Activated T-cell treated with anti-CD3 and anti-CD28 coated beads for 1 hour (primary cell): Measurements from ENCODE around the gene MAFF.
A peak's percentile ranks its signal among the peaks of the same experiment; 100 is the strongest.
"Not testable (repeated sequence)": the region's sequence is repeated elsewhere in the genome, so short reads cannot be mapped to it uniquely, and the experiment has no call there.

Source experiments
- DNase-seq: peaks from one replicate; pipeline ENCODE4 v3.0.0-alpha.2; 2020; ENCODE audit warnings: low read depth

The MAFF gene

DNA sequence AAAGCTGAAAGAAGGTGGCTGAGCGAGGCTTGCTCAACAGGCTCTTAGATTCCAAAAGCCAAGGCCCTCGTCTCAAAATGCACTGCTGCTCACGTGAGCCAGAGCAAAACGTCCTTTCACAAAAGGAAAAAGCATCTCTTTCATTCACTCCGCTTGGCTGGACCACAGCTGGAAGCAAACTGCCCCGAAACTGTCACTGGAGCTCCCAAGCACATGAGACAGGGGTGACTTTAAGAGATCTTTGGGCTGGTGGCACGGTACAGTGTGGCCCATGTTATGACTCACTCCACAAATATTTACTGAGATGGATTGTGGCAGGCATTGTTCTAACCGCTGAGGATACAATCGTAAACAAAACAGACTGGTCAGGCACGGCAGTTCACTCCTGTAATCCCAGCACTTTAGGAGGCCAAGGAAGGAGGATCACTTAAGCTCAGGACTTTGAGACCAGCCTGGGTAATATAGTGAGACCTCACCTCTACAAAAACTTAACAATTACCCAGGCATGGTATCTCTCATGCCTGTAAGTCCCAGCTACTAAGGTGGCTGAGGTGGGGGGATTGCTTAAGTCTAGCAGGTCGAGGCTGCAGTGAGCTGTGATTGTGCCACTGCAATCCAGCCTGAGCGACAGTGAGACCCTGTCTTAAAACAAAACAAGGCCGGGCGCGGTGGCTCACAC lies 23.7 kb upstream of the MAFF start:
- DNase-seq, result no peak

DNA sequence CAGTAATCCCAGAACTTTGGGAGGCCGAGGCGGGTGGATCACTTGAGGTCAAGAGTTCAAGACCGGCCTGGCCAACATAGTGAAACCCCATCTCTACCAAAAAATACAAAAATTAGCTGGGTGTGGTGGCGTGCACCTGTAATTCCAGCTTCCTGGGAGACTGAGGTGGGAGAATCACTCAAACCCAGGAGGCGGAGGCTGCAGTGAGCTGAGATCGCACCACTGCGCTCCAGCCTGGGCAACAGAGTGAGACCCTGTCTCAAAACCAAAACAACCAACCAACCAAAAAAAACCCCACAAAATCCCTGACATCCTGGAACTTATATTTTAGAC lies 23.2 kb upstream of the MAFF start:
- DNase-seq, result not testable (repeated sequence)

DNA sequence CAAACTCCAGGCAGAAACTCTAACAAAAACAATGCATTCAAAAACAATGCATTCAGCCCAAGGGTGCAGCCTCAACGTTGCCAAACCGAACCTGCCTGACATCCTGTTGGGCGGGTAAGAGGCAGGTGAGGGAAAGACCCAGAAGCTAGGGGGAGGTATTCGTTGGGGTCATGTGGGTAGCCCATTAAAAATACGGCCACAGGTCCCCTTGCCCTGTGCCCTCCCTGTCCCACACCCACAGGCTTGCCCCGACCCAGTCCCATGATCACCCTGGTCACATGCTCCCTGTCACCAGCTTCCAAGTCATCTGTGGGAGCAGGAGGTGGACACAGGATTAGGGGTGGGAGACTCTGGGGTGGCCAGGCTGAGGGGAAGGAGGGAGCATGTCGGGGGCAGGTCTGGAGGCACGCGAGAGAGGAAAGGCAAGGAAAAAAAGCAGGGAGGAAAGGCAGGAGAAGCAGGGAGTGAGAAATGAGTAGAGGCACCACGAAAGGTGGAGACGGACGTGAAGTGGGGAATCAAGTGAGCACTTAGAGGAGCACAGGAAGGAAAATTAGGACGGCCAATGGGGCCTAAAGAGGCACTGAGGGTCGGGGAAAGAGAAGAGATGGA lies 20.8 kb upstream of the MAFF start:
- no peak for DNase-seq

DNA sequence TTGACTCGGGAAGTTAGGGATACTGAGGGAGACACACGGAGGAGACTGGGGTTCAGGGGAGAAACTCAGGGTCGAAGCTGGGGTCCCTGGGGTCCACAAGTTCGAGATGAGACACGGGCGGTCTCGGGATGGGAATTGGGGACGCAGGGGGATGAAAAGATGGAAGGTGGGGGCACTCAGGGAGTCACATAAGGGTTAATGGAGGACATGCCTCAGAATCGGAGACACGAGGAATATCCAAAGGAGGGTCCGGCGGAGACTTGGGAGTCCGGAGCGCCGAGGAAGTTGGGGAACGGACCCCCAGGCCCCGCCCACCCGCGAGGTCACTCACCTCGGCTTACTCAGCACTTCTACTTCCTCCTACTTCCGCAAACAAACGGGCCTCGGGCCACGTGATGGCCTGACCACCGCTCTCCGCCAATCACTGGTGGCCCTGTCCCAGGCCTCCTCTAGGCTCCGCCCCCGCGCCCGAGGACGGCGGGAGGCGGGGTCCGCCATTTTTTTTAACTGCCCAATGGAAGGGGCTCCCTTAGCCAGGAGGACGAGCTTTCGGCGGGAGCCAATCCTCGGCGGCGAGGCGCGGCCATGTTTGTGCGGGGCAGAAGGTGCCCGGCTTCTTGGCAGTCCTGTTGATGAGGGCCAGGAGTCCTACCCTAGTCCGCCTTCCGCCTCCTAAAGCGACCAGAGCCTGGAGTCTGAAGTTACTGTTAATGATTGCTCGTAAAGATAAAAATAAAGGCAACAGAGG lies 20.2 kb upstream of the MAFF start, which contains the start of gene PLA2G6:
Gene PLA2G6 (minus strand): TSS at position 378 of the 748 bp plus-strand sequence. CDS start 12,404 bp downstream, outside the sequence.
- peak; percentile 92 for DNase-seq

DNA sequence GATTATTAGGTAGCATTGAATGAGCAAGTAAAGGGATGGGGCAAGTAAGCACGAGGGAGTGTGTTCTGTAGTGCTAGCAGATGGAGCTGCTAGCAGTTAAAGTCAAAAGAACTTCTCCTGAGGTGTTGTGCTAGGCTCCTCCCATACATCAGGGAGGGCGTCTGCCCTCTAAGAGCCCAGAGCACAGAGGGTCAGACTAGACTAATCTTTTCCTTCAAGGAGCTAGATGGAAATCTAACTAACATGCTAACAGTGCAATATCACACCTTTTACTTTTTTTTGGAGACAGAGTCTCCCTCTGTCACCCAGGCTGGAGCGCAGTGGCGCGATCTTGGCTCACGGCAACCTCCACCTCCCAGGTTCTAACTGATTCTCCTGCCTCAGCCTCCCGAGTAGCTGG lies 17.0 kb upstream of the MAFF start:
- DNase-seq, result no peak

DNA sequence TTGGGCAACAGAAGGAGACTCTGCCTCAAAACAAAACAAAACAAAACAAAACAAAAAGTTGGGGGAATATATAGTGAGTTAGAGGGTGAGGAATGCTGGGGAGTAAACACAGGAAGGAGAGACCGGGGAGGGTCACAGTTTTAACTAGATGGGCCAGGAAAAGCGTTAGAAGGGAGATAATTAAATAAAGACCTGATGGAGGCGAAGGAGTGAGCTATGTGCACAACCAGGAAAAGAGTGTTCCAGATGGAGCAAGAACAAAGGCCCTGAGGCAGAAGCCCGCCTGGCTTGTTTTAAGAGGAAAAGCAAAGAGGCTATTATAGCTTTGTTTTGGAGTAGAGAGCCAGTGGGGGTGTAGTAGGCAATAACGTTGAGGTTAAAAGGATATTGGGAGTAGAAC lies 15.4 kb upstream of the MAFF start:
- no peak for DNase-seq

DNA sequence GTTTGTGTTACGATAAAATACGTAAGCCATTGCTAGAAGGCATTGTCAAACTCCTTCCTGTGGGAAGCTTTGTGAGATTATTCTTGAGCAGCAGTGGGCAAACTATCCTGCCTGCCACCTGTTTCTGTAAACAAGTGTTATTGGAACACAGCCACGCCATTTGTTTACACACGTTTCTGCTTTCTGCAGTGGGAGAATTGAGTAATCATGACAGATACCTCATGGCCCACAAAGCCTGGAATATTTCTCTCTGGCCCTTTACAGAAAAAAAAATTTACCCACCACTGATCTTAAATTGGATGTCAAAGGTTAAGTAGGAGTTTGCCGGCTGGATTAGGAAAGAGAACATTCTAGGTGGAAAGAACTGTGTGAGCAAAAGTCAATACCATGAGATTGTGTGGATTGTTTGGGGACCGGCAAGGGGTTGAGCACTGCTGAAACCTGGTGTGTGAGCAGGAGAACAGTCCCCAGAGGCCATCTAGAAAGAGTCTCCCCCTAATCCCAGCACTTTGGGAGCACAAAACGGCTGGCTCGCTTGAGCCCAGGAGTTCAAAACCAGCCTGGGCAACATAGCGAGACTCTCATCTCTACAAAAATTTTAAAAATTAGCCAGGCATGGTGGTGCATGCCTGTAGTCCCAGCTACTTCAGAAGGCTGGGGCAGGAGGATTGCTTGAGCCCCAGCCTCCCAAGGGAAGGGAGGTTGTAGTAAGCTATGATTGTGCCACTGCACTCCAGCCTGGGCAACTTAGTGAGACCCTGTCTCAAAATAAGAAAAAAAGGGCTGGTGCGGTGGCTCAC lies 14.2 kb upstream of the MAFF start:
- no peak for DNase-seq

DNA sequence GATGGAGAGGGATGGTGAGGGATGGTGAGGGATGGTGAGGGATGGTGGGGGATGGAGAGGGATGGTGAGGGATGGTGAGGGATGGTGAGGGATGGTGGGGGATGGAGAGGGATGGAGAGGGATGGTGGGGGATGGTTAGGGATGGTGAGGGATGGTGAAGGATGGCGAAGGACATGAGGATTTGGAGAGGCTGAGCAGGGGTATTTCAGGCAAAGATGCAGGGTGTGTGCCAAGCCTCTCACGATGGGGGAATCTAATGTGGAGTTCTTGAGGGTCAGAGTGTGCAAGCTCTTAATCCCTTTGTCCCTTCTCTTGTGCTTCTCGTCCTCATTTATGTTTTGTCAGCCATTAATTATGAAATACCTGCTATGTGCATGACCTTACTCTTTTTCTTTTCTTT lies 12.7 kb upstream of the MAFF start:
- no peak for DNase-seq

DNA sequence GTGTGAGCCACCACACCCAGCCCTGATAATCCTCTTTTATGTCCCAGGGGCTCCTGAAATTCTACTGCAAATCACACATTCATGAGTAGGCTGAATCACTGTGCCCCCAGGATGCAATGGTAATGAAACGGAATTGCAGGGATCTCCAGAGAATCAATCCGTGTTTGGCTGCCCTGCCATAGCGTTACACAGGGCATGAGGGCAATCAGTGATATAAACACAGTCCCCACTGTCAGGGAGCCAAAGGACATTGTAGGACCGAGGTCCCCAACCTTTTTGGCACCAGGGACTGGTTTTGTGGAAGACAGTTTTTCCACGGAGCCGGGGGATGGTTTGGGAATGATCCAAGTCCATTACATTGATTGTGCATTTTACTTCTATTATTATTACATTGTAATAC lies 11.2 kb upstream of the MAFF start:
- no peak for DNase-seq

DNA sequence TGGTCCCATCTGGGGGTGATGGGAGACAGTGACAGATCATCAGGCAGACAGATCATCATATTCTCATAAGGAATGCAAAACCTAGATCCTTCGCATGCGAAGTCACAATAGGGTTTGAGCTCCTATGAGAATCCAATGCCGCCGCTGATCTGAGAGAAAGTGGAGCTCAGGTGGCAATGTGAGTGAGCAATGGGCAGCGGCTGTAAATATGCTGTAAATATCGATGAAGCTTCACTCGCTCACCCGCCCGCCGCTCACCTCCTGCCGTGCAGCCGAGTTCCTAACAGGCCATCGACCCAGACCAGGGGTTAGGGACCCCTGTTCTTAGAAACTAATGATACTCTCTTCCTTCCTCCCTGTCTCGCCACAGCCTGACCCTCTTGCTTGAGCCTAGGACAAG lies 10.7 kb upstream of the MAFF start:
- DNase-seq, result no peak

DNA sequence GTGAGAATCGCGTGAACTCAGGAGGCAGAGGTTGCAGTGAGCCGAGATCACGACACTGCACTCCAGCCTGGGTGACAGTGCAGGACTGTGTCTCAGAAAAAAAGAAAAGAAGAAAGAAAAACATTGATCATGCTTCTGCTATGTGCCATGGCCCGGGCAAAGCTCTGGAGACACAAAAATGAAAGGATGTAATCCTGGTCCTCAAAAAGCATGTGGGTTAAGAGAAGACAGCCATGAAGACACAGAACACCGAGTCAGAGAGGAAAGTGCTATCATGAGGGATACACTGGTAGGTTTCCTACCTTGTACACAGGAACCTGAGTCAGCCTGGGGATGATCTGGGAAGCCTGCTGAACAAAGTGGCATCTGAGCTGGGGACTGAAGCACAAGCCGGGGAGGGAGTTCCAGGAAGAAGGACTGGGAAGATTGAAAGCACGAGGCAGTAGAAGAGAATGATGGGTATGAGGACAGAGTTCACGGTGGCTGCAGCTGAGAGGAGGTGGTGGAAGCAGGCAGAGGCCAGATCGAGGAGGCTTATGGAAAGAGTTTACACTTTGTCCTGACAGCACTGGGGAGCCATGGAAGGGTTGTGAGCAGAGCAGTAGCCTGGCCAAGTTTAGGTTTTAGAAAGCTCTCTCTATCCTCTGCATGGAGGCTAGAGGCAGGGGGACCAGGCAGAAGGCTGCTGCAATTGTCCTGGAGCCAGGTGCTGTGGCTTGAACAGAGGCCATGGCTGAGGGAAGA lies 9.9 kb upstream of the MAFF start:
- no peak for DNase-seq

DNA sequence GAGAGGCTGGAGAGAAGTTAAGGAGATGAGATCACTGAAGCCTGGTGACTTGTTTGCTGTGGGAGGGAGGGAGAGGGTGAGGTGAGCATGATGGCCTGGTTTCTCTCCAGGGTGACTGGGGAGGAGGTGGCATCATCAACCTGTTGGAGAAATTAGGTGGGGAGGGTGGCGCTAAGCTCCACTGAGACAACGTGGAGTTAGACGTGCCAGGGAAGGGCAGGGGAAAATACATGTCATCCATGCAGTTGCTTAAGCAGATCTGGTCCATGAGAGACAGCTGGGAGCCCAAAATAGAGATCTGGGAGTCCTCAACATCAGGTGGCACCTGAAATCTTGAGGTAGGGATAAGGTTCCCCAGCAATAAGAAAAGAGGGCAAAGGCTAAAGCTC lies 9.3 kb upstream of the MAFF start:
- no peak for DNase-seq

DNA sequence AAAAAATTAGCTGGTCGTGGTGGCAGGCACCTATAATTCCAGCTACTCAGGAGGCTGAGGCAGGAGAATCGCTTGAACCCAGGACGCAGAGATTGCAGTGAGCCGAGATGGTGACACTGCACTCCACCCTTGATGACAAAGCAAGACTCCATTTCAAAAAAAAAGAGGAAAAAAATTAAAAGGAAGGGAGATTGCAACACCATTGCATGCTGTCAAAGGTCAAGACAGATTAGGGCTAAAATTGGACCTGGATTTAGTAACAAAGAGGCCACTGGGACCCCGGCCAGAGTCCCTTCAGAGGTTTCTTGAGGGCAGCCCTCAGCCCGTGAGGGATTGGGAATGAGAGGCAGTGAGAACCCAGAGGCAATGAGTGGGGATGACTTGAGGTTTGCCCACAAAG lies 8.2 kb upstream of the MAFF start:
- no peak for DNase-seq

DNA sequence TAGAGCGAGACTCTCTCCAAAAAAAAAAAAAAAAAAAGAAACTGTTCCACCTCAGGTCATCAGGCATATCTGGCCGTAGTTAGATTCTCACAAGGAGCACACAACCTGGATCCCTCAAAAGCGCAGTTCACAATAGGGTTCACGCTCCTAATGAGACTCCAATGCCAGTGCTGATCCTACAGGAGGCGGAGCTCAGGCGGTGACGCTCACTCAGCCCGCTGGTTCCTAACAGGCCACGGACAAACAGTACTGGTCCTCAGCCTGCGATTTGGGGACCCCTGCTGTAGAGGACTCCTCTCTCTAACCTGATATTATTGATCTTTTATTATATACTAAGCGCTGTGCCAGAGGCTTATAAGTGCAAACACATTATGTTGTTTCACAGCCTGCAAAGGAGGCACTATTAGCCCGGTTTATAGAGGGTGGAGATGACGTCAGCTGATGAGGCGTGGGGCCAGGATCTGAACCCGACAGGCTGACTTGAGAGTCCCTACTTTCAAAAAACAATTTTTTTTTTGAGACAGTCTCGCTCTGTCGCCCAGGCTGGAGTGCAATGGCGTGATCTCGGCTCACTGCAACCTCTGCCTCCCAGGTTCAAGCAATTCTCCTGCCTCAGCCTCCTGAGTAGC lies 4.9 kb upstream of the MAFF start:
- no peak for DNase-seq

DNA sequence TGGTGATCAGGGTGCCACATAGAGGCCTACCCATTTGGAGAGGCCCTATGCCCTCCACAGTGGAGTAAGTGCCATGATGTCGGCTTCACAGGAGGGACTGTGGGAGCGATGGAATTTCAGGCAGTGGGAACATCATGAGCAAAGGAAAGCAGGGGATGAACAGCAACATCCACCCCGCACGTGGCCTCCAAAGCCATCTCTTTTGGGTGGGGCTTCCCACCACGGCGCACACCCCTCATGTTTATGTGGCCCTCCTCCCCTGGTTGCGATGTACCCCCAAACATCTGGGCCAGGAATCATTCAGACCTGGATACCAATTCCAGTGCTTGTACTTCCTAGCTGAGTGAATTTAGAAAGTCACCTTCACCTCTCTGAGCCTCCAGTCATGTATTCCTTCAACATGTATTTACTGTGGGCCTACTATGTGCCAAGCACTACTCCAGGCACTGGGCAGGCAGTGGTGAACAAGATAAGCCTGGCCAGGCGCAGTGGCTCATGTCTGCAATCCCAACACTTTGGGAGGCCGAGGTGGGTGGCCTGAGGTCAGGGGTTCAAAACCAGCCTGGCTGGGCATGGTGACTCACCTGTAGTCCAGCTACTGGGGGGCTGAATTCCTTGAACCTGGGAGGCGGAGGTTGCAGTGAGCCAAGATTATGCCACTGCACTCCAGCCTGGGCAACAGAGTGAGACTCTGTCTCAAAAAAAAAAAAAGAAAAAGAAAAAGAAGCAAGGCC lies 1.8 kb upstream of the MAFF start:
- DNase-seq, result no peak

DNA sequence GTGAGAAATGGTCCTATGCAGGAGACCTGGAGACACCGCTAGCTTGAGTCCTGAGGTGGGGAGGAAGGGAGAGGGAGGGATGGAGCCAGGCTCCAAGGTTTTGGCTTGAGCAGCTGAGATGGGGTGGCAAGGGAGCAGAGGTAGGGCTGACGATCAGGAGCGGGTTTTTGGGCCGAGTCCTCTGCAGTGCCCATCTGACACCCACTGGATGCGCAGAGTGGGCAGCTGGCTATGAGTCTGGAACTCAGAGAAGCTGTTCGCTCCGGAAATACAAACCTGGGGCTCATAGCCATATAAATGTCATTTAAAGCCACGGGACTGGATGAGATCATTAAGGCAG lies 453 bp upstream of the MAFF start:
- DNase-seq, result no peak

DNA sequence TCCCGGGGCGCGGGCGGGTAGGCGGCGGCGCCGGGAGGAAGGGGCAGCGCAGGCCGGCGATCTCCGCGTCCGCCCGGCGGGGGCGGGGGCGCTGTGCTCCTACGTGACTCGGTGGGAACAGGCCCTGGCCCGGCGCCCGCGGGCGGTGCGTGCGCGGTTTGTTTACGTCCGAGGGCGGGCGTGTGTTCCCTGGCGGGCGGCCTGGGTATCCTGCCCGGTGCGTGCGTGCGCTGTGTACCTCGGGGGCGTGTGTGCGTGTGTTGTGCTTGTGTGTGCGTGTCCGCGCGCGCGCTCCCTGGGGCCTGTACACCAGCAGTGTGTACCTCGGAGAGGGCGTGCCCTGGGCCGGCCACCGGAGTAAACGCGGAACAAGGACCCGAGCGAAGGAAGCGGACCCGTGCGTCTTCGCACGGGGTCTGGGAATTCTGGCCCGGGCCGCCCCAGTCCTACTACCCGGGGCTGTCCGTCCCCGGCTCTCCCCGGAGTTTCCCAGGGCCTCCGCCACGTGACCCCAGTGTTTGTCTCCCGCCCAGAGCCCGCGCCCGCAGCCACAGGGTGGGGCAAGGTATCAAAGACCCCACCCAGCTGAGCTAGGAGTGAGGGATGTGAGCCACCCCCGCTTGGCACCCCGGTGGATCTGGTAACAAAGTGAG lies 769 bp downstream of the MAFF start:
- DNase-seq, result peak; percentile 40

DNA sequence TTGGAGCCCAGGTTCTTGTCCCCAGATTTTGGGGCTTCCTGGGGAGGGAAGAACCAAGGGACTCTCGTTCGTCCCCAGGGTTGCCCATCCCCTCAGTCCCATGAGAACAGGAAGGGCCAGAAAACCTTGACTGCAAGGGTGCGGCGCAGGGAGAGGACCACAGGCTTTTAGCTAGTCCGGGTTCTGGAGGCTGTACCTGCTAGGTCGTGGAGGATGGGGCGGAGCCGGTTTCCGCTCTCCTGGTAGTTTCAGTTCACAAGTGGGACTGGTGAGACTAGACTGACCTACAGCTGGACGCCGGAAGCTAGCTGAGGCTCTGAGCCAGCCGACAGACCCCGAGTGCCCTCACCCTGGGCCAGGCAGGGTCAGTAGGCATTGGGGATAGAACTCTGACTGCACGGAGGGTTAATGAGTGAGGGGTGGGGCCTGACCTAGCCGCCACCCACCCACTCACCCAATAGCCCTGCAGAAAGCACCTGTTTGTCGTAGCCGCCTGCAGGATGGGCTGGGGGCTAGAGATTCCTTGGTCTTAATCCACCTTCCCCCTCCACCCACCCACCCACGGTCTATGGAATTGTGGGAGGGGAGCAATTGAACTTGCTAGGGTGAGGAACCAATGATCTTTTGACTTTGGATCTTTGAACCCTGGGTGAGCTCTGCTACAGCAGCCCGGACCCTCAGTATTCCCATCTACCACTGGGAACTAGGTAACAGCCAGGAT lies 1.5 kb downstream of the MAFF start:
- DNase-seq, result no peak

DNA sequence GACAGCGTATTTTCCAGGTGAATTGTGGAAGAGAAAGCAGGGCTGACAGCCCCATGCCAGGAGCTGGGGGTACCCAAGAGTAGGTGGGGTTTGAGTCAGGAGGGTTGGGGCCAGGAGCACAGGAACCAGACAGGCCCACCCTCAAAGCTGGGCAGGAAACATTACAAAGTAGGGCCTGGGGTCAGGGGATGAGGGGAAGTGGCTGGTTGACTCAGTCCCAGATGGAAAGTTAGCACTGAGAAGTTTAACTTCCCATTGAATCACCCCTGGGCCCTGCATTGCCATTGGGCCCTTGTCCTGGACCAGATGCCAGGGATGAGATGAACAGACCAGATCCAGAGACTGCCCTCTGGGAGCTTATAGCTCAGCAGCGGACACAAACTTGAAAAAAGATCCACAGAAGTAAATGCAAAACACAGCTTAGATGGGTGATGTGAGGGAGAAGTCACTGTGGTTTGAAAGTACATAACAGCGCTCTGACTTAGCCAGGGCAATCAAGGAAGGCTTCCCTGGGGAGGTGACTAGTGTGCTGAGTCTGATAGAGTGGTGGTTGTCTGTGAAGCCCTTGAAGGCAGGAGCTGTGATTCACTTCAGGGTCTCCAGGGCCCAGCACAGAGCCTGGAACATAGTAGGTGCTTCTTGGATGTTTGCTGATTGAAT lies 2.2 kb downstream of the MAFF start:
- DNase-seq, result no peak
